HepG2 (cell line): ENCODE measurements around the gene MINDY1. TPM values are rescaled to one million over a fixed set of nuclear protein-coding genes. Genes with fewer than 3 reads are reported as not detected.

Source experiments
- HMG20B ChIP-seq: conservative IDR thresholded peaks from 2 replicates; pipeline ENCODE4 v1.6.1; 2016; ENCODE audit warnings: missing genetic modification reagents, missing compliant biosample characterization
- LCORL ChIP-seq, 2 experiments: fragments of 450-650 bp in 1 of 2; sonication (generic) in 1 of 2; formaldehyde crosslinking in 1 of 2; IDR thresholded peaks; 2 replicates each; pipeline versions ENCODE4 v1.5.0 to v1.6.1; 2017 to 2020; ENCODE audit warnings: antibody characterized with exemption in 1 of 2, missing genetic modification reagents in 1 of 2
- NONO ChIP-seq, 2 experiments: fragments of 450-650 bp in 1 of 2; sonication (generic) in 1 of 2; formaldehyde crosslinking in 1 of 2; IDR thresholded peaks in 1 of 2; conservative IDR thresholded peaks in 1 of 2; 2 replicates each; pipeline versions ENCODE4 v1.6.1 to v1.8.0; 2017 to 2022; ENCODE audit warnings: mild to moderate bottlenecking in 1 of 2, missing genetic modification reagents in 1 of 2, moderate library complexity in 1 of 2
- RBM22 ChIP-seq: fragments of 200-400 bp; formaldehyde crosslinking; optimal IDR thresholded peaks from 2 replicates; pipeline ENCODE3; 2017; ENCODE audit warnings: mild to moderate bottlenecking, low read length, moderate library complexity
- RNF2 ChIP-seq: fragments of 450-650 bp; conservative IDR thresholded peaks from 2 replicates; pipeline ENCODE4 v1.6.1; 2016; ENCODE audit warnings: low read depth
- SAP130 ChIP-seq: IDR thresholded peaks from 2 replicates; pipeline ENCODE4 v1.6.1; 2016; ENCODE audit warnings: low read depth
- TAF1 ChIP-seq: sonication (generic); formaldehyde crosslinking; IDR thresholded peaks from 2 replicates; pipeline ENCODE4 v1.4.0; 2020; ENCODE audit warnings: missing genetic modification reagents
- XRCC5 ChIP-seq: fragments of 200-400 bp; formaldehyde crosslinking; optimal IDR thresholded peaks from 2 replicates; pipeline ENCODE3; 2017; ENCODE audit warnings: mild to moderate bottlenecking, low read length
- ZNF138 ChIP-seq: sonication (generic); formaldehyde crosslinking; IDR thresholded peaks from 2 replicates; pipeline ENCODE4 v1.5.0; 2020; ENCODE audit warnings: mild to moderate bottlenecking, low read depth, missing genetic modification reagents
- ZNF3 ChIP-seq: IDR thresholded peaks from 2 replicates; pipeline ENCODE4 v1.7.0; 2017; ENCODE audit warnings: inconsistent platforms
- ZNF644 ChIP-seq: IDR thresholded peaks from 2 replicates; pipeline ENCODE4 v1.6.1; 2016; ENCODE audit warnings: low read depth
- ZNF788 ChIP-seq: sonication (generic); formaldehyde crosslinking; IDR thresholded peaks from 2 replicates; pipeline ENCODE4 v1.5.0; 2020; ENCODE audit warnings: mild to moderate bottlenecking, missing genetic modification reagents, borderline replicate concordance
- polyA plus RNA-seq, 8 experiments: library from polyadenylated mRNA; depleted of rRNA in 3 of 8; stranded (reverse) in 7 of 8; unstranded in 1 of 8; fragments of >200 nt; fragmentation: Illumina TruSeq in 4 of 8; extraction: Trizol in 4 of 8; gene quantifications; 2 replicates each; pipeline versions ENCODE4 v1.2.1 to v1.2.3, GENCODE V29; 2011 to 2016; ENCODE audit warnings: low read depth in 4 of 8, missing spikeins in 1 of 8, mixed read lengths in 1 of 8; ENCODE audit not compliant: insufficient read depth in 1 of 8
- total RNA-seq, 5 experiments: library from RNA; depleted of rRNA; stranded (reverse); fragments of >200 nt; fragmentation: Illumina TruSeq; extraction: Trizol; gene quantifications; 2 replicates each; pipeline ENCODE4 v1.2.3, GENCODE V29; 2016; ENCODE audit warnings: low read depth in 1 of 5
- TF ChIP-seq, protein P1 (sequence below): sonication (generic); formaldehyde crosslinking; IDR thresholded peaks from 2 replicates; pipeline ENCODE4 v1.5.1; 2020; ENCODE audit warnings: mild to moderate bottlenecking, missing genetic modification reagents, moderate library complexity
- TF ChIP-seq, protein P2 (sequence below): sonication (generic); formaldehyde crosslinking; IDR thresholded peaks from 2 replicates; pipeline ENCODE4 v1.4.0; 2020; ENCODE audit warnings: mild to moderate bottlenecking, missing genetic modification reagents
- TF ChIP-seq, protein P3 (sequence below), 2 experiments: sonication (generic) in 1 of 2; formaldehyde crosslinking in 1 of 2; IDR thresholded peaks; 2 replicates each; pipeline versions ENCODE4 v1.4.0 to v1.6.1; 2018 to 2020; ENCODE audit warnings: missing genetic modification reagents in 2 of 2, borderline replicate concordance in 1 of 2, low read depth in 1 of 2, mild to moderate bottlenecking in 1 of 2, missing biosample characterization in 1 of 2
- TF ChIP-seq, protein P4 (sequence below): IDR thresholded peaks from 2 replicates; pipeline ENCODE4 v1.4.0; 2020; ENCODE audit warnings: mild to moderate bottlenecking, missing genetic modification reagents

Gene MINDY1
- total and polyA plus RNA-seq, 2 of the 13 experiments (the other 11 are each of a cell fraction or from before 2014, with no cell fraction given), result 11.1 to 15.0 TPM

DNA sequence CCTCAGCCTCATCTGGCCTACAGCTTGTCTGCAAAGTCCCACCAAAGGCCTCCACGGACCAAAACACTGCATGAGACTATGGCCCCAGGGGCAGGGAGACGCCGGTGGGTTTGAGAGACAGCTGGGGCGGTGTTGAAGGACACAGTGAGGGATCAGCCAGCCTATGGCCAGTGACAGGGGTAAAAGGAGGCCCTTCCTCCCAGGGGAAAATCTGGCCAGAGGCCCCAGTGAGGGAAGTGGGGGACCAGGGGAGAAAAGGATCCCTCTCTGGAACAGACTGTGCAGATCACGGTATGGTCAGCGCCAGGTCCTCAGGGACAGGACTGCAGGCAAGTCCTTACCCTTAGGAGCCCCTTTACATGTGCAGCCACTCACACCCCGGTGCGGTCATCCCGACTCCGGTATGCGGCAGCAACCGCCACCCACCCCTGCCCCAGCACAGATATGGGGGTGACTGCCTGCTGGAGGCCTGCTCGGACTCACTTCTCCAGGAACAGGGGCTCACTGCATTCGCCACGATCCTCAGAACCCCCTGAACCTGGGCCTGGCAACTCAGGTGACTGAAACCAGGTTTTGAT, 33.4 kb downstream of the MINDY1 start (continued):
- TF ChIP-seq, protein P1, sequence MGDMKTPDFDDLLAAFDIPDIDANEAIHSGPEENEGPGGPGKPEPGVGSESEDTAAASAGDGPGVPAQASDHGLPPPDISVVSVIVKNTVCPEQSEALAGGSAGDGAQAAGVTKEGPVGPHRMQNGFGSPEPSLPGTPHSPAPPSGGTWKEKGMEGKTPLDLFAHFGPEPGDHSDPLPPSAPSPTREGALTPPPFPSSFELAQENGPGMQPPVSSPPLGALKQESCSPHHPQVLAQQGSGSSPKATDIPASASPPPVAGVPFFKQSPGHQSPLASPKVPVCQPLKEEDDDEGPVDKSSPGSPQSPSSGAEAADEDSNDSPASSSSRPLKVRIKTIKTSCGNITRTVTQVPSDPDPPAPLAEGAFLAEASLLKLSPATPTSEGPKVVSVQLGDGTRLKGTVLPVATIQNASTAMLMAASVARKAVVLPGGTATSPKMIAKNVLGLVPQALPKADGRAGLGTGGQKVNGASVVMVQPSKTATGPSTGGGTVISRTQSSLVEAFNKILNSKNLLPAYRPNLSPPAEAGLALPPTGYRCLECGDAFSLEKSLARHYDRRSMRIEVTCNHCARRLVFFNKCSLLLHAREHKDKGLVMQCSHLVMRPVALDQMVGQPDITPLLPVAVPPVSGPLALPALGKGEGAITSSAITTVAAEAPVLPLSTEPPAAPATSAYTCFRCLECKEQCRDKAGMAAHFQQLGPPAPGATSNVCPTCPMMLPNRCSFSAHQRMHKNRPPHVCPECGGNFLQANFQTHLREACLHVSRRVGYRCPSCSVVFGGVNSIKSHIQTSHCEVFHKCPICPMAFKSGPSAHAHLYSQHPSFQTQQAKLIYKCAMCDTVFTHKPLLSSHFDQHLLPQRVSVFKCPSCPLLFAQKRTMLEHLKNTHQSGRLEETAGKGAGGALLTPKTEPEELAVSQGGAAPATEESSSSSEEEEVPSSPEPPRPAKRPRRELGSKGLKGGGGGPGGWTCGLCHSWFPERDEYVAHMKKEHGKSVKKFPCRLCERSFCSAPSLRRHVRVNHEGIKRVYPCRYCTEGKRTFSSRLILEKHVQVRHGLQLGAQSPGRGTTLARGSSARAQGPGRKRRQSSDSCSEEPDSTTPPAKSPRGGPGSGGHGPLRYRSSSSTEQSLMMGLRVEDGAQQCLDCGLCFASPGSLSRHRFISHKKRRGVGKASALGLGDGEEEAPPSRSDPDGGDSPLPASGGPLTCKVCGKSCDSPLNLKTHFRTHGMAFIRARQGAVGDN (CRISPR knock-in tag), result peak; percentile 67
- TF ChIP-seq, protein P2, sequence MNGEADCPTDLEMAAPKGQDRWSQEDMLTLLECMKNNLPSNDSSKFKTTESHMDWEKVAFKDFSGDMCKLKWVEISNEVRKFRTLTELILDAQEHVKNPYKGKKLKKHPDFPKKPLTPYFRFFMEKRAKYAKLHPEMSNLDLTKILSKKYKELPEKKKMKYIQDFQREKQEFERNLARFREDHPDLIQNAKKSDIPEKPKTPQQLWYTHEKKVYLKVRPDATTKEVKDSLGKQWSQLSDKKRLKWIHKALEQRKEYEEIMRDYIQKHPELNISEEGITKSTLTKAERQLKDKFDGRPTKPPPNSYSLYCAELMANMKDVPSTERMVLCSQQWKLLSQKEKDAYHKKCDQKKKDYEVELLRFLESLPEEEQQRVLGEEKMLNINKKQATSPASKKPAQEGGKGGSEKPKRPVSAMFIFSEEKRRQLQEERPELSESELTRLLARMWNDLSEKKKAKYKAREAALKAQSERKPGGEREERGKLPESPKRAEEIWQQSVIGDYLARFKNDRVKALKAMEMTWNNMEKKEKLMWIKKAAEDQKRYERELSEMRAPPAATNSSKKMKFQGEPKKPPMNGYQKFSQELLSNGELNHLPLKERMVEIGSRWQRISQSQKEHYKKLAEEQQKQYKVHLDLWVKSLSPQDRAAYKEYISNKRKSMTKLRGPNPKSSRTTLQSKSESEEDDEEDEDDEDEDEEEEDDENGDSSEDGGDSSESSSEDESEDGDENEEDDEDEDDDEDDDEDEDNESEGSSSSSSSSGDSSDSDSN (CRISPR knock-in tag), result peak; percentile 37; the same call in 1 of the 2 replicates
- TF ChIP-seq RNF2 (no peak), RBM22 (peak; percentile 52), LCORL (IDR thresholded peaks at IDR 0.05) (no peak), LCORL (CRISPR knock-in tag; IDR thresholded peaks at IDR 0.05) (0 out of 2 replicates have a peak, but pooled peaks have one; percentile 25), XRCC5 (no peak), HMG20B (CRISPR knock-in tag) (no peak), ZNF644 (0 out of 2 replicates have a peak, but pooled peaks have one; percentile 45), NONO (IDR thresholded peaks at IDR 0.05) (no peak), NONO (CRISPR knock-in tag; conservative IDR thresholded peaks at IDR 0.05) (0 out of 2 replicates have a peak, but pooled peaks have one; percentile 19), ZNF3 (CRISPR knock-in tag) (no peak), ZNF138 (CRISPR knock-in tag) (0 out of 2 replicates have a peak, but pooled peaks have one; percentile 45), ZNF788 (CRISPR knock-in tag) (0 out of 2 replicates have a peak, but pooled peaks have one; percentile 20), SAP130 (CRISPR knock-in tag) (peak; percentile 44; the same call in 1 of the 2 replicates), TAF1 (CRISPR knock-in tag) (peak; percentile 32)
- TF ChIP-seq, protein P3, sequence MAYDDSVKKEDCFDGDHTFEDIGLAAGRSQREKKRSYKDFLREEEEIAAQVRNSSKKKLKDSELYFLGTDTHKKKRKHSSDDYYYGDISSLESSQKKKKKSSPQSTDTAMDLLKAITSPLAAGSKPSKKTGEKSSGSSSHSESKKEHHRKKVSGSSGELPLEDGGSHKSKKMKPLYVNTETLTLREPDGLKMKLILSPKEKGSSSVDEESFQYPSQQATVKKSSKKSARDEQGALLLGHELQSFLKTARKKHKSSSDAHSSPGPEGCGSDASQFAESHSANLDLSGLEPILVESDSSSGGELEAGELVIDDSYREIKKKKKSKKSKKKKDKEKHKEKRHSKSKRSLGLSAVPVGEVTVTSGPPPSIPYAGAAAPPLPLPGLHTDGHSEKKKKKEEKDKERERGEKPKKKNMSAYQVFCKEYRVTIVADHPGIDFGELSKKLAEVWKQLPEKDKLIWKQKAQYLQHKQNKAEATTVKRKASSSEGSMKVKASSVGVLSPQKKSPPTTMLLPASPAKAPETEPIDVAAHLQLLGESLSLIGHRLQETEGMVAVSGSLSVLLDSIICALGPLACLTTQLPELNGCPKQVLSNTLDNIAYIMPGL (CRISPR knock-in tag; IDR thresholded peaks at IDR 0.05; ENCODE audit: borderline replicate concordance in 1 of 2, low read depth in 1 of 2), result 0 out of 4 replicates have a peak, but pooled peaks of 1 of the 2 experiments have one; percentile 39
- TF ChIP-seq, protein P4, sequence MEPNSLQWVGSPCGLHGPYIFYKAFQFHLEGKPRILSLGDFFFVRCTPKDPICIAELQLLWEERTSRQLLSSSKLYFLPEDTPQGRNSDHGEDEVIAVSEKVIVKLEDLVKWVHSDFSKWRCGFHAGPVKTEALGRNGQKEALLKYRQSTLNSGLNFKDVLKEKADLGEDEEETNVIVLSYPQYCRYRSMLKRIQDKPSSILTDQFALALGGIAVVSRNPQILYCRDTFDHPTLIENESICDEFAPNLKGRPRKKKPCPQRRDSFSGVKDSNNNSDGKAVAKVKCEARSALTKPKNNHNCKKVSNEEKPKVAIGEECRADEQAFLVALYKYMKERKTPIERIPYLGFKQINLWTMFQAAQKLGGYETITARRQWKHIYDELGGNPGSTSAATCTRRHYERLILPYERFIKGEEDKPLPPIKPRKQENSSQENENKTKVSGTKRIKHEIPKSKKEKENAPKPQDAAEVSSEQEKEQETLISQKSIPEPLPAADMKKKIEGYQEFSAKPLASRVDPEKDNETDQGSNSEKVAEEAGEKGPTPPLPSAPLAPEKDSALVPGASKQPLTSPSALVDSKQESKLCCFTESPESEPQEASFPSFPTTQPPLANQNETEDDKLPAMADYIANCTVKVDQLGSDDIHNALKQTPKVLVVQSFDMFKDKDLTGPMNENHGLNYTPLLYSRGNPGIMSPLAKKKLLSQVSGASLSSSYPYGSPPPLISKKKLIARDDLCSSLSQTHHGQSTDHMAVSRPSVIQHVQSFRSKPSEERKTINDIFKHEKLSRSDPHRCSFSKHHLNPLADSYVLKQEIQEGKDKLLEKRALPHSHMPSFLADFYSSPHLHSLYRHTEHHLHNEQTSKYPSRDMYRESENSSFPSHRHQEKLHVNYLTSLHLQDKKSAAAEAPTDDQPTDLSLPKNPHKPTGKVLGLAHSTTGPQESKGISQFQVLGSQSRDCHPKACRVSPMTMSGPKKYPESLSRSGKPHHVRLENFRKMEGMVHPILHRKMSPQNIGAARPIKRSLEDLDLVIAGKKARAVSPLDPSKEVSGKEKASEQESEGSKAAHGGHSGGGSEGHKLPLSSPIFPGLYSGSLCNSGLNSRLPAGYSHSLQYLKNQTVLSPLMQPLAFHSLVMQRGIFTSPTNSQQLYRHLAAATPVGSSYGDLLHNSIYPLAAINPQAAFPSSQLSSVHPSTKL (CRISPR knock-in tag), result 0 out of 2 replicates have a peak, but pooled peaks have one; percentile 10
- TF ChIP-seq, all 625 proteins: peak for 30
